B cell (primary cell): ENCODE results near the gene CCDC28B. TPM values are rescaled to one million over a fixed set of nuclear protein-coding genes. Genes with fewer than 3 reads are reported as not detected.

Experiments
- ATAC-seq: fragments of 200-7000 bp; cut with Tn5 transposase; one replicate; pipeline ENCODE4 v1.10.0; 2021; ENCODE audit warnings: low read depth, mild to moderate bottlenecking, moderate number of reproducible peaks, moderate library complexity
- CTCF ChIA-PET: fragments of 350-600 bp; sonication (Branson Sonifier 250); formaldehyde crosslinking; loops from one replicate; lab custom pipeline; 2021; ENCODE audit warnings: antibody characterized with exemption, inconsistent platforms; lab: Charles Lee
- POLR2A ChIA-PET: fragments of 350-600 bp; sonication (Branson Sonifier 250); formaldehyde crosslinking; loops from one replicate; lab custom pipeline; 2021; ENCODE audit warnings: antibody characterized with exemption; lab: Charles Lee
- DNase-seq: peaks from one replicate; pipeline ENCODE4 v3.0.0; 2013
- H2AFZ ChIP-seq: 2 replicates; pipeline ENCODE4 v1.6.1; 2012; ENCODE audit warnings: mild to moderate bottlenecking, low read depth, low read length; ENCODE audit not compliant: insufficient read depth, poor library complexity, severe bottlenecking
- H3K27ac ChIP-seq, 2 donors: 1 replicate in 1 of 2; 2 replicates in 1 of 2; pipeline ENCODE4 v1.5.1; 2012 to 2013; ENCODE audit warnings: low read length in 2 of 2, mild to moderate bottlenecking in 2 of 2, moderate library complexity in 1 of 2
- H3K27me3 ChIP-seq, 4 experiments: fragments of 200-600 bp in 1 of 4; sonication (generic) in 1 of 4; replicated peaks in 1 of 4; 1 replicate in 2 of 4; 2 replicates in 2 of 4; pipeline versions ENCODE4 v1.6.1 to v1.7.0; 2013 to 2016; ENCODE audit warnings: low read length in 3 of 4, mild to moderate bottlenecking in 2 of 4, mixed read lengths in 1 of 4, moderate library complexity in 1 of 4; ENCODE audit not compliant: insufficient read depth in 4 of 4, control insufficient read depth in 3 of 4; ENCODE audit errors: control extremely low read depth in 1 of 4
- H3K36me3 ChIP-seq, 2 experiments: replicated peaks in 1 of 2; 1 replicate in 1 of 2; 2 replicates in 1 of 2; pipeline versions ENCODE4 v1.6.1 to v1.7.1; 2013; ENCODE audit warnings: low read length in 1 of 2; ENCODE audit not compliant: insufficient read depth in 2 of 2, control insufficient read depth in 1 of 2; ENCODE audit errors: control extremely low read depth in 1 of 2, extremely low read depth in 1 of 2
- H3K4me1 ChIP-seq, 2 donors: fragments of 200-600 bp in 1 of 2; sonication (generic) in 1 of 2; 1 replicate in 1 of 2; 2 replicates in 1 of 2; pipeline versions ENCODE4 v1.5.1 to v1.6.1; 2013 to 2017; ENCODE audit warnings: low read length in 2 of 2; ENCODE audit not compliant: control insufficient read depth in 2 of 2, insufficient read depth in 2 of 2
- H3K4me2 ChIP-seq: replicated peaks from 2 replicates; pipeline ENCODE3; 2012; ENCODE audit warnings: mild to moderate bottlenecking, low read depth, low read length; ENCODE audit not compliant: poor library complexity, severe bottlenecking
- H3K4me3 ChIP-seq, 5 experiments: fragments of 200-600 bp in 1 of 5; sonication (generic) in 1 of 5; 1 replicate in 3 of 5; 2 replicates in 2 of 5; pipeline versions ENCODE4 v1.5.1 to v1.7.0; 2011 to 2016; ENCODE audit warnings: low read length in 4 of 5, mild to moderate bottlenecking in 4 of 5, low read depth in 2 of 5, control low read depth in 1 of 5, moderate library complexity in 1 of 5; ENCODE audit not compliant: insufficient read depth in 1 of 5; ENCODE audit errors: control extremely low read depth in 1 of 5, extremely low read depth in 1 of 5
- H3K79me2 ChIP-seq: fragments of 200-600 bp; sonication (generic); one replicate; pipeline ENCODE4 v1.6.0; 2016; ENCODE audit warnings: low read length; ENCODE audit not compliant: control insufficient read depth, insufficient read depth
- H3K9ac ChIP-seq: fragments of 200-600 bp; sonication (generic); 2 replicates; pipeline ENCODE4 v1.6.1; 2017; ENCODE audit warnings: mild to moderate bottlenecking, low read length, moderate library complexity
- H3K9me3 ChIP-seq, 3 donors: one replicate each; pipeline versions ENCODE4 v1.6.1 to v1.7.1; 2013; ENCODE audit warnings: low read length in 2 of 3; ENCODE audit not compliant: control insufficient read depth in 2 of 3, insufficient read depth in 1 of 3; ENCODE audit errors: control extremely low read depth in 1 of 3
- H4K20me1 ChIP-seq: 2 replicates; pipeline ENCODE4 v1.6.0; 2012; ENCODE audit warnings: mild to moderate bottlenecking, low read length; ENCODE audit not compliant: insufficient read depth, control insufficient read depth, poor library complexity, severe bottlenecking
- H3K27ac Mint-ChIP-seq: one replicate; pipeline ENCODE4 v1.8.0; 2021; ENCODE audit warnings: mixed read lengths
- H3K27me3 Mint-ChIP-seq: one replicate; pipeline ENCODE4 v1.8.0; 2021; ENCODE audit warnings: mixed read lengths
- H3K4me1 Mint-ChIP-seq: one replicate; pipeline ENCODE4 v1.8.0; 2021; ENCODE audit warnings: mixed read lengths
- H3K4me3 Mint-ChIP-seq: one replicate; pipeline ENCODE4 v1.8.0; 2021; ENCODE audit warnings: mixed read lengths
- H3K9me3 Mint-ChIP-seq: one replicate; pipeline ENCODE4 v1.8.0; 2022; ENCODE audit warnings: mixed read lengths; ENCODE audit not compliant: insufficient read depth
- CTCF ChIP-seq: fragments of 200-600 bp; IDR thresholded peaks from one replicate; pipeline ENCODE4 v1.8.0; 2022; ENCODE audit warnings: antibody characterized with exemption, mild to moderate bottlenecking
- EZH2 ChIP-seq: IDR thresholded peaks from 2 replicates; pipeline ENCODE4 v1.6.1; 2012; ENCODE audit warnings: borderline replicate concordance, low read depth, mild to moderate bottlenecking, moderate library complexity, low read length; ENCODE audit not compliant: insufficient read depth, poor library complexity, severe bottlenecking
- WGBS: methylation state at CpG from one replicate; pipeline ENCODE4 v1.1.5; 2013; ENCODE audit warnings: missing lambda C conversion rate; ENCODE audit not compliant: insufficient coverage; 5-methylcytosine and 5-hydroxymethylcytosine counted together
- intact Hi-C: fragments of 100-400 bp; cut with micrococcal nuclease; formaldehyde crosslinking; loops from one replicate; pipeline ENCODE4 v1.10.0; 2022
- polyA plus RNA-seq: library from polyadenylated mRNA; depleted of rRNA; stranded (reverse); fragments of >200 nt; gene quantifications from 2 replicates; pipeline ENCODE4 v1.2.3, GENCODE V29; 2012
- total RNA-seq, 2 donors: library from RNA; stranded (reverse); fragments of 120-200 nt in 1 of 2; gene quantifications; 1 replicate in 1 of 2; 2 replicates in 1 of 2; pipeline versions ENCODE4 v1.2.3 to v1.2.4, GENCODE V29; 2013 to 2022

The CCDC28B gene
- total and polyA plus RNA-seq, 2 donors (not counting 1 experiment from before 2014, with no cell fraction given): 7.8 to 8.0 TPM

- Mint-ChIP-seq H3K27me3 (no peaks in the 10 kb centered on the region), H3K4me3 (peak overlapping the region; percentile 95), H3K27ac (peak overlapping the region; percentile 85), H3K4me1 (peaks cover 34% of the 10 kb centered on the region), H3K9me3 (no peaks in the 10 kb centered on the region)
- peaks cover 29 to 47% of the 10 kb centered on the region in 2 donors for H3K4me1 ChIP-seq
- H3K27me3 ChIP-seq: no peaks in the 10 kb centered on the region
- ATAC-seq (no peak), DNase-seq (peak; percentile 47)
- intact Hi-C loops: loop anchor here (5.0 kb wide), 1 partner anchor 35 kb away; the partner anchor contains the start of genes DCDC2B and IQCC
- TF ChIP-seq EZH2 (no peak), CTCF (no peak)
- POLR2A ChIA-PET: interaction anchor here (0.7 to 4.3 kb wide), 6 partner anchors 9 to 119 kb away, joined by 3 to 53 read pairs (median 11); partner anchors contain the start of genes HDAC1, LCK and MARCKSL1
- H3K27ac ChIP-seq: no peak overlapping the region
- peak overlapping the region; percentile 52 for H3K4me2 ChIP-seq
- CTCF ChIA-PET: interaction anchor here (0.9 to 6.2 kb wide), 10 partner anchors 10 to 93 kb away, joined by 3 to 118 read pairs (median 10); partner anchors contain the start of genes HDAC1 and MARCKSL1
- WGBS: 100% methylated on average over 1 of the region's 7 CpGs
- no peak overlapping the region for H3K4me3 ChIP-seq
- no peaks in the 10 kb centered on the region for H3K36me3 ChIP-seq
- H2AFZ ChIP-seq: no peak overlapping the region
- H3K79me2 ChIP-seq: no peaks in the 10 kb centered on the region
- no peak overlapping the region for H3K9ac ChIP-seq
- no peaks in the 10 kb centered on the region for H4K20me1 ChIP-seq
- H3K9me3 ChIP-seq: no peaks in the 10 kb centered on the region
These were observed 42.0 kb downstream of the CCDC28B start for GRCh38 chr1:32242341-32242851.

GRCh38 chr1:32246888-32247273, 46.5 kb downstream of the CCDC28B start, which contains the start of gene FAM167B:
TSS of gene FAM167B (plus strand) at chr1:32247222. CDS start at chr1:32247422, 200 bp downstream.
- DNase-seq: no peak
- Histone ChIP-seq H2AFZ (peak within 1 kb of the TSS; percentile 85), H3K9ac (peak within 1 kb of the TSS; percentile 40), H3K27me3 (no peaks in the 10 kb centered on the region), H3K27ac (peak within 1 kb of the TSS; percentile 32 to 94), H4K20me1 (no peaks in the 10 kb centered on the region), H3K9me3 (no peaks in the 10 kb centered on the region), H3K79me2 (peaks cover 2% of the 10 kb centered on the region), H3K4me3 (peak within 1 kb of the TSS in 1 of 5 experiments; percentile 56), H3K4me1 (peaks cover 65 to 70% of the 10 kb centered on the region in 2 donors), H3K4me2 (peak within 1 kb of the TSS; percentile 82), H3K36me3 (no peaks in the 10 kb centered on the region)
- H3K27me3 Mint-ChIP-seq: no peaks in the 10 kb centered on the region
- H3K4me1 Mint-ChIP-seq: peaks cover 60% of the 10 kb centered on the region
- intact Hi-C loops: no loop called here
- H3K9me3 Mint-ChIP-seq: no peaks in the 10 kb centered on the region
- CTCF ChIA-PET: interaction anchor here (0.9 to 6.3 kb wide), 10 partner anchors 9 to 154 kb away, joined by 3 to 84 read pairs (median 35); partner anchors contain the start of gene HDAC1
- TF ChIP-seq CTCF (no peak), EZH2 (no peak)
- POLR2A ChIA-PET: interaction anchor here (0.6 to 4.7 kb wide), 2 partner anchors 90 to 459 kb away, joined by 3 to 19 read pairs; partner anchors contain the start of gene MARCKSL1
- peak within 1 kb of the TSS; percentile 68 for H3K4me3 Mint-ChIP-seq
- ATAC-seq: no peak
- peak within 1 kb of the TSS; percentile 84 for H3K27ac Mint-ChIP-seq
- 100% methylated on average over 2 of the region's 3 CpGs for WGBS
